AG08396 (cell line): ENCODE data around the gene CYTH1.

ENCODE experiments used
- DNase-seq: peaks from one replicate; pipeline ENCODE4 v3.0.0; 2012; ENCODE audit warnings: low spot score, mixed read lengths

CYTH1 gene

DNA sequence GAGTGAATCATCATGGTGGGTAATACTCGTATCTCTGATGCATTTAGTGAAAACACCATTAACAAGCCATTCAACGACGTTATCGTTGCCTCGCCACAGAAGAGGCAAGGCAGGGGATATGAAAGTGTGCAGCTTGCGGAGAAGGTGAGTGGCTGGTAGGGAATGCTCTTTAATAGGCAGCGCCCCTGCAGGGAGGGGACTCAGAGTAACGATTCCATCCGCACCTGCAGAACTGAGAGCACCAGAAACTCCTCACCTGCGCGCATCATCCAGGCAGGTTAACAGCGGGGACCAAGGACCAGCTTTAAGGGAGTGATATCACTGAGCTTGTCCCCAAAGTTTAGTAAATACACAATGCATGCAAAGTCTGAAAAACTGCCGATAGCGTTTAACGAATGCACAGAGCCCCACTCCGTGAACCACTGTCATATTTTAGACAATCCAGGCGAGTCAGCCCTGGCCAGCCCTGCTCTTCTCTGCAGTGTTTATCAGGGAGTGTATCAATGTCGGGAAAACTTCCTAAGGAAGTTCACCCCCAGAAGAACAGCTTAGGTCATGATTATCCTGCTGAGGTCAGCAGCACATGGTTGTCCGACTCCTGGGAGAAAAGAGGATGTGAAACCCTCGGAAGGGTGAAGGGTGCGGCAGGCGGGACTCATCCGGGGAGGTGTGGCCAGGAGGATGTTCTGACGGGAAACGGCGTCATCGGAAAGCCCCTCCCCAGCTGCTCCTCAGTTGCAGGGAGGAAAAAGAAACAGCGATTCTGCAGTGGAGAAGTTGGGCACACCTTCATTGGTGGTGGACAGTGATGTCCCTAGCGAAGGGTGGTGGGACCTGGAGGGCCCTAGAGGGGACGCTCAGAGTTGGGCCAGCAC lies 136.4 kb downstream of the CYTH1 start:
- DNase-seq: no peak

- DNase-seq: no peak
Measured at GRCh38 chr17:78644931-78645351, 137.1 kb downstream of the CYTH1 start.

DNA sequence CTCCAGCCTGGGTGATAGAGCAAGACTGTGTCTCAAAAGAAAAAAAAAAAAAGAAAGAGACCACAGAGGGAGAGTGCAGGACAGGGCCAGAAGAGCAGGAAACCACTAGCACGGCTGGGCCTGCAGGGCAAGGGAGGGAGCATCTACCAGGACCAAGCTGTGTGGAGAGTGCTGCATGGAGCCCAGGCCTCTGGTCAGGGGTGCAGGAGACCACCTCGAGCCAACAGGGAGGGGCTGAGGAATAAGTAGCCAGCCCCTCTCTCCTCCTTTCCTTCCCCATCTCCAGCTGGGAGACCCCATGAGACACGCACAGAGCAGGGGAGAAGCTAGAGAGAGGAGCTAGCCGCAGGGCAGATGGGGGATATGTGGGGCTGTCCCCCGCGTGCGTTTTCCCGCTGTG lies 137.8 kb downstream of the CYTH1 start:
- no peak for DNase-seq

GRCh38 chr17:78643326-78643725 lies 138.7 kb downstream of the CYTH1 start:
- DNase-seq: no peak

DNA sequence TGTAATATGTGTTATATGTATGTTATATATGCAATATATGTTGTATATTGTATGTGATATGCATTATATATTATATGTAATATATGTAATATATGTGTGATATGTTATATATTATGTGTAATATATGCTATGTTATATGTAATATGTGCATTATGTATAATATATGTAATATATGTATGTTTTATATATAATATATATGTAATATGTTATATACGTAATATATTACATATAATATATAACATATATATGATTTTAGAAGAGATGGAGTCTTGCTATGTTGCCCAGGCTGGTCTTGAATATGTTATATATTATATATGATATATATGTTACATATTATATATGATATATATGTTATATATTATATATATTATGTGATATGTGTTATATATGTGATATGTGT lies 139.4 kb downstream of the CYTH1 start:
- no peak for DNase-seq

DNA sequence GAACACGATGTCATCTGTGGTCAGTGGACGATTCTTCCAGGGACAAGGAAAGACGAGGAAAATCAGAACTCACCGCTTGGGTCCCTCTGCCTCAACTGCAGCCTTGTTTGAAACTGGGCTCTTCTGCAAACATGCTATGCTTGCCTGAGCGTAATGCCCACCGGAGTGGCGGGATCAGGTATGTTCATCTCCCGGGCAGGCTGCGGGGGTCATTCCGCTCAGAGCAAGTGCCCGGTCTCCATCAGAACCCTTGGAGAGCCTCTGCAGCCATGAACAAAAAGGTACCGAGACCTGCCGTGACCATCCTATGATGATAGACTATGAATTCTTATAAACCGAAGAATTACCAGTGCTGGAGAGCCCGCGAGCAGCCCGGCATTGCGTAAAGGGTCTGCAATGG lies 140.4 kb downstream of the CYTH1 start:
- DNase-seq: no peak

DNA sequence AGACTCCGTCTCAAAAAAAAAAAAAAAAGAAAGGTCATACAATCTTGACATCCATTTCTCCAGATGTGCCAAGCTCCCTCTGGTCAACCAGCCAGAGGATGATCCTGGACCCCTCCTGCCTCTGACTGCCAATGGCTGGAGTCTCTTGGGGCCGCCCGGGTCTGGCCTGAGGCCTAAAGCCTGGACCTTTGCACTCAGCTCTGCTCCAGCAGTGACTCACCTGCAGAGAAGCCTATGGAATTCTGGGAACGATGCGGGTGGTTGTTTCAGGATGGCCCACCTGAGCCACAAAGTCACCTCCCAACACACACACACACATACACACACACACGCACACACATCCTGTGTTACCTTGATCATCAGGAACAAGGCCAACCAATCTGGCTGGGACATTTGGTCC lies 140.8 kb downstream of the CYTH1 start:
- DNase-seq: no peak

GRCh38 chr17:78640700-78641099 lies 141.4 kb downstream of the CYTH1 start:
- DNase-seq: no peak

DNA sequence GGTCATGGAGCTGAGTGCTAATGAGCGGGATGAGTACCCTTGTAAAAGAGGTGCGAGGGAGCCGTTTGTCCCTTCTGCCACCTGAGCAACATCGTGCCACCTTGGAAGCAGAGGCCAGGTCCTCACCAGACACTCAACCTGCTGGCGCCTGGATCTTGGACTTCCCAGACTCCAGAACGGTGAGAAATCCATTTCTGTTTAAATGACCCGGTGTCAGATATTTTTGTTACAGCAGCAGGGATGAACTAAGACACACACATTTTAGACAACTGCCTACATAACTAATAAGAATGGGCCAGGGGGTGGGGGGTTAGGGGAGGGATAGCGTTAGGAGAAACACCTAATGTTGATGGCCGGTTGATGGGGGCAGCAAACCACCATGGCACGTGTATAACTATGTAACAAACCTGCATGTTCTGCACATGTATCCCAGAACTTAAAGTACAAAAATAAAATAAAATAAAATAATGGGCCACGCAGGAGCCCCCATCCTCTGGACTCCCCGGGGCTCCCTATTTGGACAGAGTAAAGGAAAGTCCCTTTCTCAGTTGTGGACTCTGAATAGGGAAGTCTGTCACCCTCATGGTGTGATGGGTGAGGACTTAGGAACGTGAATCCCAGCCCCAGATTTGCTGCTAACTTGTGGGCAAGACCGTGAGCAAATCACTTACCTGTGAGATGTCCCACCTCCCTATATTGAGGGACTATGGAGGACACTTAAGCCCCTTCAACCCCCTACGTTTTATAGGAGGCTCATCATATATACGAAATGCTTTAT lies 144.2 kb downstream of the CYTH1 start:
- DNase-seq: no peak

GRCh38 chr17:78637146-78637545 lies 144.9 kb downstream of the CYTH1 start:
- DNase-seq: no peak

DNA sequence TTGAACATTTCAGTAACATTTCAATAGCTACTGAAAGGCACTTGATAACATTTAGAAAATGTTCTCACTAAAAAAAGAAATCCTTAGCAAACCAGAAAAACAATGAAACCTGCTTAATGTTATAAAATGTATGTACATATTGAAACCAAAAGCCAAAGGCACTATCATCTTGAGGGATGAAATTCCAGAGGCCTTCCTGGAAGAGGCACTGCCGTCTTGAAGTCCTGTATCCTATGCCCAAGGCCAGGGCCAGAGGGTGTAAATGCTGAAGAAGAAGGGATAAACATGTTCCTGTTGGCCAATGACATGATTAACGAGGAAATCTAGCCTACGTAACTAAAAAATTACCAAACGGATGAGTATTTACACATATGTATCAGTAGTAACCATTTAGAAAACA lies 147.9 kb downstream of the CYTH1 start:
- no peak for DNase-seq

- DNase-seq: no peak
Measured at GRCh38 chr17:78629436-78629995, 152.6 kb downstream of the CYTH1 start.

DNA sequence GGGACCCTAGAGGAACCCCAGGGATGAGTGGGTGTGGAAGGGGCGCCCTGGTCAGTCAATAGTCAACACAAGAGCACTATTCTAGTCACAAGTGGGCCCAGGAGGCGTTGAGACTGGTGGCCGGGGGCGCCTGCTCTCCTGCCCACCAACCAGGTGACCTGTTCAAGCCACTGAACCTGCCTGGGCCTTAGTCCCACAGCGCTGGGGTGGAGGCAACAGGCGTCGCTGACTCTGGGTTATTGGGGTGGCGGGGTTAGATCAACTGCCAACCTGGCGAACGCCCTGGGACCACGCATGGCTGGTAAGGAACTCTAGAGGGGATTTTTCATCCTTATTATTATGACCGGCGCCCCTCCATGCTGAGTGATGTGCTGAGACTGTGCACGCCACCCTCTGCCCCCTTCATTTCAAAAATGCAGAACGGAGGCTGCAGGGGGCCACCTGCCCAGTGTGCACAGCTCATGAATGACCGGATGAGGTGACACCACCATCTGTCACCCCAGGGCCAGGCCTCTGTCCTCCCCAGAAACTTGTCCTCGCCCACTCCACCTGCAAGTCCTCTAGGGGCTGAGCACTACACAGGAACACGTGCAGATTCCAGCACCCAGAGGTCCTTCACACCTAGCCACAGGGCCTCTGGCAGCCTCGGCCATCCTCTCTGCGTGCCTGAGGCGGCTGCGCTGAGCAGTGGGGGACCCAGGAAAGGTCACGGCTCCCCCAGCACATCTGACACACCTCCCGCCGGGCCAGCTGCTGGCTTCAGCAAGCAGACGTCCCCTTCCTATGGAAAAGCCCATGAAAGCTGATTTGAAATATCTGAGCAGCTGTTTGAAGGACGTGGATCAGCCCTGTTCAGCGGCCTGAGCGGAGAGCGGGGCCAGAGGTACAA lies 153.3 kb downstream of the CYTH1 start:
- no peak for DNase-seq

- no peak for DNase-seq
Measured at GRCh38 chr17:78624324-78625151, 157.5 kb downstream of the CYTH1 start.
